GM19468 (cell line): ENCODE data around the gene CHRD.

Experiments
- ATAC-seq: cut with Tn5 transposase; IDR thresholded peaks from one replicate; pipeline ENCODE4 v1.9.1; 2021; ENCODE audit warnings: mild to moderate bottlenecking, moderate library complexity, moderate number of reproducible peaks; ENCODE audit not compliant: unreplicated experiment; ENCODE audit errors: extremely low read depth

The CHRD gene

DNA sequence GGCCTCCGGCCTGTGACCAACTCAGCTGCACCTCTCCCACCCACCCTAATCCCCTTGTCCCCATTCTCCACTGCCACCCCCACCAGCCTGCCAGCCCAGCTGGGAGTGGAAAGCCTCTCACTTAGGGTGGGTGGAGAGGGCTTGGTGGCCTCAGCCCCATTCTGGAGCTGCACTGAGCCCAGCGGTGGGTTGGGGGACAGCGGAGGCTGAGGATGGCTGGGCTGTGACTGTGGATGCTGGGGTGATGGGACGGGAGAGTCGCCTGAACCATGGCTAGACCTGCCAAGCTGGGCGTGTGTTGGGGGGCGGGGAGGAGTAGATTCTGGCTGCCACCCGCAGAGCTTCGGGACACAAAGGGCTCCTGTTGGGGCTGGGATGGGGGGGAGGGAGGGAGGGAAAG lies 20.2 kb upstream of the CHRD start:
- no peak for ATAC-seq

DNA sequence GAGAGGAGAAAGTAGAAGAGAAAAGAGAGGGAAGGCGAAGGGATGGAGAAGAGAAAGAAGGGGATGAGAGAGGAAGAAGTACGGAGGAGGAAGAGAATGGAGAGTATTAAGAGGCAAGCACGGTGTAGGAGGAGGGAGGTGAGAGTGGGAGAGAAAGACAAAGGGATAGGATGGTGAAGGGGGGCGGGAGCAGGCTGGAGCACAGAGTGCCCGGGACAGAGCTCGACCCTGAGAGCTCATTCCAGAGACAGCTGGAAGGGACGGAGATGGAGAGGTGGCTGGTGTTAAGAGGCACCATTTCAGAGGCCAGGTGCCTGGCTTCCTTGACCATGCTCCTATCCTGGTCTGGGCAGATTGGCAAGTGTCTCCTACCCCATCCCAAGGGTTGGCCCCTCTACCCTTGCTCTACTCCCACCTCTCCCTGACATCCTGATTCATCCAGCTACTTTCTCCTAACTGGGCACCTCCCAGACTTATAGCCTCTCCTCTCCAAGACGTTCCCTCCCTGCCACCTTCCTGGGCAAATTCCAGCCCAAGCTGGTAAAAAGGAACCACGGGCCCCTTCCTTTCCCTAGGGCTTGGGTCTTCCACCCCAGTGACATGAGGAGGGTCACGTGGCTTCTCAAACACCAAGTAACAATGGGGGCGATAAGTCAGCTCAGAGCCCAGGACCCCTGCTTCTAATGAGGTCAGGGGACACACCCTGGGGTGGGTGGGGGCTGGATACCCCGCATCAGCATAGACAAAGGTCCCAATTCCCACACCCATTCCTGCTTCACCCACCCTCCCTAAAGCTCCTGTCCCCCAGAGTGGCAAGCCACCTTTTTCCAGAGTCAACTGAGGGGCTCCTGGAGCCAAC lies 19.6 kb upstream of the CHRD start:
- ATAC-seq, result no peak

- no peak for ATAC-seq
These were observed 18.8 kb upstream of the CHRD start for GRCh38 chr3:184360929-184361531.

- peak; percentile 23 for ATAC-seq
These were observed 18.3 kb upstream of the CHRD start, which contains the start of the genes CLCN2 and POLR2H for GRCh38 chr3:184361532-184361931. Gene CLCN2 (minus strand): TSS chr3:184361605. CDS start chr3:184361479, 126 bp downstream. Gene POLR2H (plus strand): TSS chr3:184361710. CDS start chr3:184363493, 1,783 bp downstream.

- no peak for ATAC-seq
These were observed 17.8 kb upstream of the CHRD start for GRCh38 chr3:184361932-184362667.

DNA sequence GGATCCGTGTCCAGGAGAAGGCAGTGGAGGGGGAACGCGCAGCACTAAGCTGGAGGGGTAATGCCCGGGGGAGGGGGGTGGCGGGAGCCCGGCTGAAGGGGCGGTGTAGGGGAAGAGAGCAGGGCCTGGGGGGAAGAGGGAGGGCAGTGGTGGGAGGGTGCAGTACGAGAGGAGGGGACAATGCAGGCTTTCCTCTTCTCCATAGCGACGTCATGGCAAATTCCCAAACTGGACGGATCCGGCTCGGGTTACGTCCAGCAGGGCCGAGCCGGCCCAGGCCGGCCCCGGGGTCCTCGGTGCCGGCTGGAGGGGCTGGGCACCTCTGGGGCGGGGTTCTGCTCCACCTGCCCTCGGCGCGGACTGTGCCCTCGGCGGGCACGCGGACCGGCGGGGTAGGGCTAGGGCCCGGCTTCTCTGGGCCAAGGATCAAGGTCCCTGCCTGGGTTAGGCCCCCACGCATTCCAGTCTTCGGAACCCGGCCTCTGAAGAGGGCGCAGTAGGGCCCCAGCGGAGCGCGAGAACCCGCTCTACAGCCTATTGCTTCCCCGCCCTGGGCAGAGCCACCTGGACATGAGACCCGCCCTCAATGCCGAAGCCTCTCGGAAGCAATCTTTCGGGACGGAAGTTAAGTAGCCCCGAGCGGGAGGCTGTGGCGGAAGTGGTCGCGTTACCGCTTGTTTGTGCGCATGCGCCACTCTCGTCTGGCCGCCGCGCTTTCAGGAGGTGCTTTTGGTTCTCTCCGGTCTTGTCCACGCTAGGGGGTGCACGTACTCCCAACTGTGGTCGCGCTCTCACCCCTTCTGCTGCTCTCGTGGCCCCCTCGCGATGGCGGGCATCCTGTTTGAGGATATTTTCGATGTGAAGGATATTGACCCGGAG lies 16.9 kb upstream of the CHRD start:
- peak; percentile 85 for ATAC-seq

- ATAC-seq, result no peak
These were observed 13.1 kb upstream of the CHRD start for GRCh38 chr3:184366619-184367289.

- no peak for ATAC-seq
These were observed 11.7 kb upstream of the CHRD start for GRCh38 chr3:184368116-184368515.

GRCh38 chr3:184368586-184369183 lies 11.2 kb upstream of the CHRD start:
- ATAC-seq, result no peak

GRCh38 chr3:184371570-184372018 lies 8.3 kb upstream of the CHRD start:
- peak; percentile 50 for ATAC-seq

DNA sequence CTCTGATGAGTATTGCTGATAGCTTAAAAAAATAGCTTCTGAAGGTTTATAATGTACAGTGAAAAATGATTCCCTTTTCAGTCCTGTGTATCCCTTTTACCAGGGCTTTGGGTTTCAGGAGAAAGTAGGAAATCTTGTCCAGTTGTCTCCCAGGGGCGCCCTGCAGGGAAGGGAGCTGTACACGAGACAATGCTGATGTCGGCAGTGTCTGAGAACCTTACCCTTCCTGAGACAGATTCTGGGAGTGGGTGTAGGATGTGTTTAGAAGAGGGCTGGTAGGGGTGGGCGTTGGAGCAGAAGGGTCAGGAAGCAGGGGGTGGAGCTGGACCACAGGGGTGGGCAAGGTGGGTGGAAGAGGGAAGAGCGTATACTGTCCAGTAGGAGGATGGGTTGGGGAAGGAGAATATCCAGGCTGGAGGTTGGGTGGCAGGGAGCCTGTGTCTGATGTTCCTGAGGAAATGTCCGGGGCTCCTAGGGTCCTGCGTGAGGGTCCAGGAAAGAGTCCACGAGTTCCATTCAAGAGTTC lies 7.5 kb upstream of the CHRD start:
- no peak for ATAC-seq

DNA sequence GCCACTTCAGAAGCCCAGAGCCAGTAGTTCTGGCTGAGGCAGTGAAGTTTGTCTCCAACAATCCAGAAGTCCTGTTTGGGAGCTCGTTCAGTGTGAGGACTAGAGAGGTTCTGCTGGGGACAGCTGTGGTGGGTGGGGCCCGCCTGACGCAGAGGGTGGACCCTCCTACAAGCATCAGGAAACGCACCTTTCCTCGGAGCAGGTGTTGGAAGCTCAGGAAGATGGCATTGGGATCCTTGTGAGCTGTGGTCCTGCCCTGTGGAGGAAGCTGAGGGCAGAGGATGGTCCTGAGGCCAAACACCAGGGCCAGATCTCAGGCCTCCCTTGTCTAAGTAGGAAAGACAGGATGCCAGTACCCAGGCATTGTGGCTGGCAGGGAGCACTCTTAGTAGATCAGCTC lies 6.9 kb upstream of the CHRD start:
- no peak for ATAC-seq

GRCh38 chr3:184373422-184373821 lies 6.4 kb upstream of the CHRD start:
- no peak for ATAC-seq

GRCh38 chr3:184375747-184376461 lies 4.0 kb upstream of the CHRD start:
- ATAC-seq, result no peak

DNA sequence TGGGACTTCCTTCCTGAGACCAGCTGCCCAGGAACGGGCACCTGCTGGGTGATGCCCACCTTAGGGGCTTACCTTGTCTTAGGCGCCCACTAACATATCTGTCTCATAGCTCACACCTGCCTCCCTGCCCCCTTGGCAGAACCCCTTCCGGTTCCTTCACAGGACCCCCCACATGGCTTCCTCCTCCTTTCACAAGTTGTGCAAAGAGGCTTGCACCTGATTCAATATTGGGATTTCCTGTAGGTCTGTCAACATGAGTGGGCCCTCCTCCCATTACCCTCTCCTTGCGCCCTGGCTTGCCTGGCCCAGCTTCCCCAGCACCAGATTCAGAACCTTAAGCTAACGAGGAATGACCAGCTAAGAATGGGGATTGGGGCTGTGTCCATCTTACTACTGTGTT lies 2.5 kb upstream of the CHRD start:
- no peak for ATAC-seq

- ATAC-seq, result no peak
These were observed 1.9 kb upstream of the CHRD start, which contains the start of gene THPO for GRCh38 chr3:184377882-184378445. Gene THPO (minus strand): TSS chr3:184378207. CDS start chr3:184376259, 1,948 bp downstream.

DNA sequence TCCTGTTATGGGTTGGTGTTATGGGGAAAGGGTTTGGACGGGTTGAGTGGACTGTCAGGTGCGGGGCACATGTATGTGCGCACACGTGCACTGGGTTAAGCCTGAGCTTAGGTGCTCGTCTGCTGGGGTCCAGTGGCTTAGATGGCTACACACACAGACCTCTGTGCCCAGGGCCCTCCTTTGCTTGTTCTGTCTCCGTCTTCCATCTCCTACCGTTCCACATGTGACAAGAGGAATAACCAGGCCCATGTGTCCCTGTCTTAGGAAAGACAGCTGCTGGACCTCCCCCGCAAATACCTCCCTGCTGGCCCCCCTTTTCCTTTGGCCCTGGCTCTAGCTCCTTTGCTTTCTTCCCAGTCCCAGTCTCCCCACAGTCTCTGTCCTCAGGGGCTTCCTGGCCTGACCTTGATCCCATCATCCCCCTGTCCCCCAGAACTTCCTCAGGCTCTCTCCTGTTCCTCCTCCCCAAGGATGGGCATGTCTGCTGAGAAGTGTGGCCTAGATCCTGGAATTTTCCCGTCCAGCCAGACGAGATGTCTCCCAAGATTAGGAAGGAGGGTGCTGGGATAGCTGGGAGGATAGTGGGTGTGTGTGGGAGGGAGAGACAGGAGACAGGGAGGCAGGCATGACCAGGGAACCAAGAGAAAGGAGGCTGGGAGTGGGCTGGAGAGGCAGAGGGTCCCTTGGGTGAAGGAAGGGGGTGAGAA lies 1.1 kb upstream of the CHRD start:
- ATAC-seq, result no peak
